SIG-M5 treated with dmso at 0.1 percent for 504 hours (cell line): ENCODE data around the gene POU6F2.
"Not testable (repeated sequence)": the region's sequence is repeated elsewhere in the genome, so short reads cannot be mapped to it uniquely, and the experiment has no call there.

Source experiments
- DNase-seq: peaks from one replicate; lab custom pipeline; 2025; ENCODE audit not compliant: unreplicated experiment; lab: John Stamatoyannopoulos, UW

POU6F2 gene

DNA sequence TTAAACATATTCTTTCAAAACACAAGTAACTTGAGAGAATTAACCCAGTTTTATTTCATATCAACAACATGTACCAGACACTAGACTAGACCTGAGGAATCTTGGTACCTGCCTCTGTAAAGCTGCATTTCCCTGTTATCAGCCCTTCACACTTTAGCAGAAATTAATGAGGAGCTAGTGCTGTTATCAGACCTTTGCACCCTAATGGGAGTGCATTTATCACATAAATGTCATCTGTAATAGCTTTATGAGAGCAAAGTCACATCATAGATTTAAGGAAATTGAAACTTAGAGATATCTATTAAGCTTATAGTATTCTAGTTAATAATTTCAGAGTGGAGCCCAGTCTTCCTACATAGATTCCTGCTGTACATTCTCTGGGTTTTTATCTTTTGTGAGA lies 318.1 kb downstream of the POU6F2 start:
- DNase-seq = no peak

DNA sequence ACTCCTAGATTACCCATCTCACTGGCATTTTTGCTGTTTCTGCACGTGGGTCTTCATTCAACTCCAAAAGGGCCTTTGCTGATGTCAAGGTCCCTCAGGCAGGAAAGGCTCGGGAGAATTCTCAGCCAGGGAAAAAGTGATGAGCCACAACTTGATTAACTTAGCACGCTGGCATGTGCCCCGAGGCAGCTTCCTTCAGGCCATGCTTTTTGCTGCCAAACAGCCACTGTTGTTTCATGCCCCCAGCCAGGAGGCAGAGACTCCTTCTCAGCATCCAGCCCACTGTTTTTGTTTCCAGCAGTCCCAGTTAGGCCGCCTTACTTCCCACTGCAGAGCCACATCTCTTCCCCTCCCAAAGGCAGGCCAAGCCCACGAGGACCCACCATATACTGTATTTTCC lies 322.0 kb downstream of the POU6F2 start:
- DNase-seq = no peak

DNA sequence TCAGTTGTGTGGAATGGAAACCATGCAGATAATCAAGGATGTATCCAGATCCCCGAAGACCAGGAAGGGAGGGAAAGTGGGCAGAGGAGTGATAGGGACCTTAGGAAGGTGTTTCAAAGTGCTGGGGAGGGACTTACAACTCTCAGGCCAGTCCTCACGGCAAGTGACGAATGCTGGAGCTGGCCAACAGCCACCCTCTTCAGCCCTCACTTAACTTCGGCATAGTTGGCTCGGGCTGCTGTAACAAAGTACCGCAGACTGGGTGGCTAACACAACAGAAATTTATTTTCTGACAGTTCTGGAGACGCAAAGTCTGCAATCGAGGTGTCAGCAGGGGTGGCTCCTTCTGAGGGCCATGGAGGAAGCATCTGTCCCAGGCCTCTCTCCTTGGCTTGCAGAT lies 322.6 kb downstream of the POU6F2 start:
- no peak for DNase-seq

DNA sequence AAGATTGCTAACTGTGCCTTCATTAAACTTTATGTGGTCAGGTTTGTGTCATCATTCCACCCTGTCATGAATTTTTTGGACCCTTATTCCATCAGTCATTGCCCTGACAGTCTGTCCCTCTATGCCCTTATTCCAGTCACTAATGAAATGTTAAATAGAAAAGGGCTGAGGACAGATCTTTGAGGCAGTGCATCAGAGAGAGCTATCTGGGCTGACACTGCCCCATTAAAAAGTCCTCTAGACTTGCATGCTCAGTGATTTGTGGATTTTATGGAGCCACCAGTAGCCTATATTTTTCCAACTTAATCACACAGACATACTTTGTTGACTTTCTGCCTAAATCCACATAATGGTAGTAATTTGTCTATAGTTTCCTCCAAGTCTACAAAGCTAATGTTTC lies 323.8 kb downstream of the POU6F2 start:
- no peak for DNase-seq

DNA sequence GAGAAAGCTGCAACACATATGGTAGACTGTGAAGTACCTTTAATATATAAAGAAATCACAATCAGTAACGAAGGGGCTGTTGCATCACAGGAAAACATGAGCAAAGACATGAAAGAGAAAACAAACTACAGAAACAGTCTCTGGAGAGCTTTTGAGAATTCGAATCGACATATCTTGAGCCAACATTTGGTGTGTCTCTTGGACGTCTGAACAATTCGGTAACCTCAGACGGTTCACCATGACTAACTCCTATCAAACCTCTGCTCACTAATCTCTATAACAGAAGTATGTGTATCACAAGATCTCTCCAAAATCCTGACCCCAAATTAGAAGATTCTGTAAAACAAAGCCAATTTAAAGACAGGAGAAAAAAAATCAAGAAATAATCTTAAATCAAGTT lies 326.5 kb downstream of the POU6F2 start:
- DNase-seq = no peak

DNA sequence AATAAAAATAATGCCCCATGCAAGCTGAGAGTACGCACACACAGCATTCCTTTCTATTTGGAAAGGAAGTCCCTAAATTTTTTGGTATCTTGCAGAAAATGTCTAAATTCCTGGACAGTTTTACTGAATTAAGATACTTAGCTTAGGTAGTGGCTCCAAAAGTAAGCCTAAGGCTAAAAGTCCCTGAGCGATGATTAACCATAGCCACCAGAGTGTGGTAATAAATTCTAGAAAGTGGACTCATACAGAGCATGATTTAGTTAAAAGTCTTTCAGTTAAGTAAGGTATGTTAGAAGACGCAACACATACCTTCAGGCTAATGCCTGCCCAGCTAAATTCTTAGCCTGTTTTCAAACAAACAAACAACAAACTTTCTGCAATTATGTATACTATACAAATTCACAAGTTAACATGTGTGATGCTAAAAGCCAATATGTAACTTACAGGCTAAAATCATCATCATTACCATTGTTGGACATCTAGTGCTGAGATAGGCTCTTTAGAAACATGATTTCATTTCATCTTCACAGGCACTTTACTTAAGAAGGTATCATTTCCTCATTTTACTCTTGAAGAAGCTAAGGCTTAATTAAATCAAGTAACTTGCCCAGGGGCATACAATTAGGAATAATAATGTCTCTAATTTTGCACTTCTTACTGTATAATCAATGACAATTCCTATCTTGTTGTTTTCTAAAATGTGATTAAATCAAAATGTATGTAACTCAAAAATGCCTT lies 327.1 kb downstream of the POU6F2 start:
- no peak for DNase-seq

DNA sequence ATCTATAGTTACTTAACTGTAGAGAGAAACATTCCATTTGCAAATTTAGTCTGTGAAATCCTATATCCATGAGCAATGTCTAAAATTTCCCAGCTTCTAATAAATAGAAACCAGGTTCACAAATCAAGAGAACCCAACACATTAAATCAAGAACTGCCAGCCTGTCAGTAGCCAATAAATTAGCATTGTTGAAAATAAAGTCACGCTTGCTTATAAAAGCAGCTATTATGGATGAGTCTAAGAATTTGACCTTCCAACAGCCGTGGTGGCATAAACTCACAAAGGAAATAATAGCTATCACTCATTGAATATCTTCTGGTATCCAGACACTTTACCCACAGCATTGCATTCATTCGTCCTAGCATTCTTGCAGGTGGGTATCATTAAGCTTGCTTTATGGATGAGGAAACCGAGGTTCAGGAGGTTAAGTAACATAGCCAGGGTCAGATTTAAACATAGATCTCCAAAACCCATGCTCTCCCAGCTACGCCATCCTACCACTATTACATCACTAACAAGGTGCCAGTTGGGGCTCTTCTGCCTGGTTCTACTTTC lies 328.4 kb downstream of the POU6F2 start:
- no peak for DNase-seq

DNA sequence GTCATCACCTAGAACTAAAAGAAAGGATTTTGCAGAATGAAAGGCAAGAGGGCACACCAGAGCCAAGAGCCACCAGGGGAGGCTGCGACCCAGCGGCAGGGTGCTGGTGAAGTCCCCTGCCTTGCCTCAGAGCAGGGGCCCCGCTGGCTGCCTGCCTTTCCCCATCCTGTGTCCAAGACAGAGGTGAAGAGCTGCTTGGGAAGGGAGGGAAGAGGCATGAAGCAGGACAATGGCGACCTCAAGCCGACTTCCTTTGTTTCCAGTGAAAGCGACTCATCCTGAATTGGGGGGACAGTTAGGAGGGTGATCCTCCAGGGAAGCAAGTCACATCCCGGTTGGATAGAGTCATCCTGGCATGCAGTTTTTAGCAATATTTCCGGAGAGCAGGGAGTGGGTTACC lies 333.0 kb downstream of the POU6F2 start:
- no peak for DNase-seq

DNA sequence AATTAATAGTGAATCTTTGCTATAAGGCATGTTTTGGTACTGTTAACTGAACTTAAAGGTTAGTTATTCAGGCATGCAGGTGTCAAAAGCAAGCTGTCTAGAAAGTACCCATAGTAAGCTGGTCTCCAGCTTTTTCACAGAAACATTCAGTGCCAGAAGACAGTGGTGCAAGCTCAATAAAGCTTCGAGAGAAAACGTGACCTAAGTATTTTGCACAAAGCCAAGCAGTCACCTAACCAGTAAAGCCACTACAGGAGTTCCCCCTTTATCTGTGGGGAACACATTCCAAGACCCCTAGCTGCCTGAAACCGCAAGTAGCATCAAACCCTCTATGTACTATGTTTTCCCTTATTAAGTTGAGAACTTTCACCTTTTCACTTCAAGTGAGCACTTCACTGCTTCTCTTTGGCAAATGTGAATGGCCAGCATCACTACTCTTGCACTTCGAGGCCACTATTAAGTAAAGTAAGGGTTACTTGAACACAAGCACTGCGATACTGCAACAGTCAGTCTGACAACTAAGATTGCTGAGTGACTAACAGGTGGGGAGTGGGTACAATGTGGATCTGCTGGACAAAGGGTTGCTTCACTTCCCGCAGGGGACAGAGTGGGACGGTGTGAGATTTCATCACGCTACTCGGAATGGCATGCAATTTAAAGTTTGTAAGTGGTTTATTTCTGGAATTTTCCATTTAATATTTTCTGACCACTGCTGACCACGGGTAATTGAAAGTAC lies 334.7 kb downstream of the POU6F2 start:
- DNase-seq = no peak

DNA sequence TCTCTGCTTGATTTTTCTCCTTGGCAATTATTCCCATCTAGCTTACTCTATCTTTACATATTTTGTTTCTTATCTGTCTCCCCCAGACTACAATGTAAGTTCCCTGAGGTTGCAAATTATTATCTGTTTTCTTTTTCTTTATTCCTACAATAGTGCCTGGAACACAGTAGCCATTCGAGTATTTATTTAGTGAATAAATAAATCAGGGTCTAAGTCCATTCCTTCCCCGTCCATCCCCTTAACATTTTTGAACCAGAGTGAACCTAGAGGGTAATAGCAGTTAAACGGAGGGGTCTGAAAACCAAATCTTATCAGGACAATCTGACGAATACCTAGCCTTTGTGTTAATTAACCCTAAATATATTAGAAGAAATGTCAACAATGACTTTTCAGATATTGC lies 335.7 kb downstream of the POU6F2 start:
- no peak for DNase-seq

DNA sequence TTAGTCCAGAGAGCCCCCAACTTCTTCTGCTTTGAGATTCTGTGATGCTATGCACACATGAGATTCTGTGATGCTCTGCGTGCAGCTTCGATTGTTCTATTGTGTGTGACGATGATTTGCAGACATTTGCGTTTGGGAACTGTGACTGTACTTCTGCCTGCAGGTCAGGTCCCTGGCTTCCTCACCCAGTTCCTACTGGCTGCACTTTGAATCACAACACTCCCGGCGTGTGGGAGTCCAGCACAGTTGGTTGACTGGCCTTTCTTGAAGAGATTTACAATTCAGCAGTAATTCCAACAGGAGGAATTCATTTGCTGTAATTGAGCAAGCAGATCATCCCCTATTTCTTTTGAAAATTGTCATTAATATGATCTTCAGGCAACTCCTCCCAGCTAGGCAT lies 336.3 kb downstream of the POU6F2 start:
- DNase-seq = no peak

DNA sequence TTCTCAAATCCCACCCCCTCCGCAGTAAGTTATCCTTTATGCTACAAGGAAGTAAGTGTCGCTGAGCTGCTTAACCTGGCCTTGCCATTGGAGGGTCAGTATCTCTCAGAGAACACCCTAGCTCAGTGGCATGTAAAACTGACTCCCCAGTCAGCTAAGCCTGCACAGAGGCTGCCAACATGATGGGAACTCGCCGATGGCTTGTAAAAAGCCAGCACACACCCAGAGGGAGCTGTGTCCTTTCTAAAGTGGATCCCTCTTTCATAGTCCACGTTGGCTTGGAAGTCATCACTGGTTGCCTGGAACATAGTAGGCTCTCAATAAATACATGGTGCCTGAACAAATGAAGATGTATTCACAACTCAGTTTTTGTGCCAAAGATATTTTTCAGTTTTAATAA lies 339.4 kb downstream of the POU6F2 start:
- no peak for DNase-seq

DNA sequence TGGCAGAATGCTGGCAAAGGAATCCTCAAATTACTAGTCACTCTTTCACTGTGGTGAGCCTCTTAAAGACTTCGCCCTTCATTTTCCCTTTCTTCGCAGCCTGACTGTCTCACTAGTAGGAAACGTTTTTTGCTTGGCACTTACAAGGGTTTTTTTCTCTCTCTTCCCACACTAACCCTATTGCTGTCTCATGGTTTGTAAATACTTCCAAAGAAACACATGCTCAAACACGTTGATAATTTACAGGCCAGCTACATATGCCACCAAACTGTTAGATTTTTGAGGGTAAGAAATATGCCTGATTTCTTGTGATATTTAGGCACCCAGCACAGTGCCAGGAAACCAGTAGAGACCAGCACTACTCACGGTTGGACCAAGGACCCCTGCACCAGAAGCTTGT lies 340.2 kb downstream of the POU6F2 start:
- DNase-seq = no peak

DNA sequence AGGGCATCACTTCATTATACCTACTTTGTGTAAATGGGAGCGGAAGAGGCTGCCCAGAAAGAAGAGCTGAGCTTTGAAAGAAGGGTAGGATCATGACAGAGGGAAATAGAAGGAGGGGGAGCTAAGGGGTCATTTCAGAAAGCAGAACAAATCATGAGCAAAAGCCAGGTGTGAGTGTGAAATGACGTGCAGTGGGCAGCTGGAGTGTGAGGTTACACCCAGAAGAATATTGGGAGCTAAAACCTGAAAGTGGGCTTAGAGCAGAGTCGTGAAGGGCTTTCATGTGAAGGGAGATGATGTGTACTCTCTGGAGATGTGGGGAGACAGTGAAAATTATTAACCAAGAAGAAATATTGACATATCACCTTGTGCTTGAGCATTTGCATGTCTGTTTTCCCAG lies 343.5 kb downstream of the POU6F2 start:
- no peak for DNase-seq

DNA sequence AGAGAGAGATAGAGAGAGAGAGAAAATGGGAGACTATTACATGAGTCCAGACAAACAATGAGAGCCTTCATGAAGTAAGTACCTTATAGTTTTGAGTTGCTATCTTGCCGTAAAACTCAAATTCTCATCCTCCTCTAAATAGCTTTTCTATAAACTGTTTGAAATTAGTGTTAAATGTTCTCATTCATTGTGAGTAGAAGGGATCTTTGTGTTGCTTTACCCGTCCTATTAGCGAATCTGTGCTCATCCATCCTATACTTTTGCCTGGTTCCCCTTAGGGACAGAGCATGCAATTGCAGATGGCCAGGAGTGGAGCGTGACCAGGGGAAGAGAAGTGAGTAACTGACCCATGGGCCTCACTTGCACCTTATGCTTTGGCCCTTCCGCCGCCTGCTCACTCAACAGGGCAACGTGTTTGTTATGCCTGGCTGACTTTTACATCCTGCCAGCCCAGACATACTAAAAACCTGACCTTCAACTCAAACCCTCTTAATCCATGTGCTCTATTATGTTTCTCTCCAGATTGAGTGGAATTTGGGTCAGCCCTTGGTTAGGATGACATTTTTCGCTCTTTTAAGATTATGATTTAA lies 344.3 kb downstream of the POU6F2 start:
- no peak for DNase-seq

DNA sequence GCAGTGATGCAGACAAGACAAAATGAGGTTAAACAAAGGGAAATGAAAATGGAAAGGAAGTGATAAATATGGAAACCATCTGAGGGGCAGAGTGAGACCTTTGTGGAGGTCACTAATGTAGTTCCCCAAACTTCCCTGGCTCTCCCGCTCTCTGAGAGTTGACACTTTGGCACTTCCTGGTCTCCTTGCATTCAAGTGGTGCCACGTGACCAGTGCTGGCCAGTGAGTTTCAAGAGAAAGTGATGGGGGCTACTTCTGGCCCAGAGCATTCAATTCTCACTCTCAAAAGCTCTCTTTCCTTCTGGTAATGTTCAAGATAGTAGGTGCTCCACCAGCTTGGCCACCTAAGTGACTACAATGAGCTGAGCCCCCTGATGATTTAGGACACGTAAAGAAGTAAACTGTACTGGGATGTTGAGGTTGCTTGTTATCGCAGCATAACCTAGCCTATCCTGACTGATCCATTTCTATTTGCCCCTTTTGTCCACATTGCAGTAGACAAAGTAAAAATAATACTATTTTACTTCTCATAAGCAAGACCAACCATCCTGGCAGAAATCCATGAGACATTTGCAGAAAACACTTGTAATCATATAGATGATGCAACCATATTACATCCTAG lies 346.5 kb downstream of the POU6F2 start:
- DNase-seq = no peak

DNA sequence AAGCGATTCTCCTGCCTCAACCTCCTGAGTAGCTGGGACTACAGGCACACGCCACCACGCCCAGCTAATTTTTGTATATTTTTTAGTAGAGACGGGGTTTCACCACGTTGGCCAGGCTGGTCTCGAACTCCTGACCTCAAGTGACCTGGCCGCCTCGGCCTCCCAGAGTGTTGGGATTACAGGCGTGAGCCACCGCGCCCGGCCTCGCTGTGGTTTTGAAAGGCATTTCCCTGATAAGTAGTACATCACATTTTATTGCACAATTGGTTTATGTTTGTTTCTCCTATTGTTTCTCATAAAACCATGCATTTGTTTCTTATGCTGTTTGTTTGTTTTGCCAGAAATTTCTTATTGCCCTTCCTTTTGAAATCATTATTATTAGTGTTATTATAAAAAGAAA lies 353.9 kb downstream of the POU6F2 start:
- not testable (repeated sequence) for DNase-seq

DNA sequence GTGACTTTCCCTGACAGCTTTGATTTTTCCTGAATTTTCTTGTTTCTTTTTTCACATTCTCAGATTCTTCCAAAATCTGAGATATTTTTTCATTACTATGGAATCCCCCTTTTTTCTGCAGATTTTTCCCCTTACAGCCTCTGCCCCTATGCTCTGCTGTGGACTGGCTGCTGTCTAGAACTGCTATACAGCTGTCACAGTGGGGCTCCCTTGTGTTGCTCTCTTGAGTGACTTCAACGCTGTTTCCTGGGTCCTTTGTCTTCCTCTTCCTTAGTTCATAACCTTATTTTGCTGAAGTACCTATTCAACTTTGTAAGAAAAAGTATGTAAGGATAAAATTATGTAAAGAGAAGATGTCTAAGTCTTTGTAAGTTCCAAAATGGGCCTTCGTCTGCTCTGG lies 354.4 kb downstream of the POU6F2 start:
- no peak for DNase-seq

DNA sequence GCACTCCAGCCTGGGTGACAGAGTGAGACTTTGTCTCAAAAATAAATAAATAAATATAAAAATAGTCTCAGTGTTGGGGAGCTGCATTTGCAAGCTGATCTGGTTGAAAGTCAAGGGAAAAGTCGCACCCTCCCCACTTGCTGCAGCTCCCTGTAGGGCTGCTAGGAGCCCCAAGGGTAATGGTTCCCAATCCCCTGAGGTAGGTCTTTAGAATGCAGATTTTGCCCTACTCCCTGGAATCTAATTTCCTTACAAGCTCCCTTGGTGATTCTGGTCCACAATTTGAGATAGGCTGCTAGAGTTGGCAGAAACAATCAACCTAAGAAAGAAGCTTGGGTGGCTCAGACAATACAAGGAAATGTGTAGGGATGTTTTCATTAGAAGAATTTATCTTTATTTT lies 356.0 kb downstream of the POU6F2 start:
- no peak for DNase-seq

DNA sequence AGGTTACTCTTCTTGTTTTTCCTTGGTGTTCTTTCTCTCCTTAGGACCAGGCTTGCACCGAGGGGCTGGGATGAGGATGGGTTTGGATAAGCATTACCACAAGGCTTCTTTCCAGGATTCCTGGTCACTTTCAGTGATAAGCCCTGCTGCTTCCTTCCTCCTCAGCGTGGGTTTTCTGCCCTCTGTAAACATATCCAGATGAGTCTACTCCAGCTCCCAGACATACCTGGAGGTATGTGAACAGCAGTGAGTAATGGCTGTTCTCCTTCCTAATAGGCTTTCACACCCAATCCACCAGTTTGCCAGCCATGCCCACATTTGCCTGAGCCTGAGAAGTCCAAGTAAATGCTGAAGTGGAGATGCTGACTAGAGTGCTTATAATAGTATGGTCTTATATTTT lies 358.7 kb downstream of the POU6F2 start:
- no peak for DNase-seq

DNA sequence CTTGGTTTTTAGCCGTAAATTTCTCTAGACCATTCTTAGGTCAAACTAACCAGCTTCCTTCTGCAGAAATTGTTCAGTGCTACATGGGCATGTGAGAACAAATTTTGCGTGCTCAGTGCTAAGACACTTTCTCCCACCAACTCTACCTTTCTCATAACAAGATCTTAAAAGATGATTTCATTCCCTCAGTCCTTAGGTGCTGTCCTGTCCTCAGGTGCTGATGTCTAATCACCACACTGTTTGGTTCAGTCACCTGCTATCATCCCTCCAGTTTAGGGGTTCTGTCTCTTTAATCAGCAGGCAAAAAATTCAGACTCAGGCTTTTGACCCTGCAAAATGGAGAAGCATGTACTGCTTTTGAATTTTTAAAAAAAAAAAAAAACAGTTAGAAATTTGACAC lies 361.0 kb downstream of the POU6F2 start:
- DNase-seq = no peak

DNA sequence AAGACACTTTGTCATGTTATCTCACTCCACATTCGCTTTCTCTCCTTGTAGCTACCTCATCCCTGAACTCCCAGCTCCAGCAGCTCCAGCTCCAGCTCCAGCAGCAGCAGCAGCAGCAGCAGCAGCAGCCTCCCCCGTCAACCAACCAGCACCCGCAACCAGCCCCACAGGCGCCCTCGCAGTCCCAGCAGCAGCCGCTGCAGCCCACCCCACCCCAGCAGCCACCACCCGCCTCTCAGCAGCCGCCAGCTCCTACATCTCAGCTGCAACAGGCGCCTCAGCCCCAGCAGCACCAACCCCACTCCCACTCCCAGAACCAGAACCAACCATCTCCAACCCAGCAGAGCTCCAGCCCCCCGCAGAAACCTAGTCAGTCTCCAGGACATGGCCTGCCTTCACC lies 361.9 kb downstream of the POU6F2 start:
- no peak for DNase-seq
